Jurkat, Clone E6-1 (cell line): ENCODE results near the gene WFDC1.

Experiments used
- DNase-seq: peaks from one replicate; pipeline ENCODE4 v3.0.0-alpha.2; 2011; ENCODE audit warnings: low read depth, low spot score
- H3K4me3 ChIP-seq: 2 replicates; pipeline ENCODE4 v1.5.1; 2011; ENCODE audit warnings: mild to moderate bottlenecking, low read length, control low read depth, moderate library complexity

WFDC1 gene

DNA sequence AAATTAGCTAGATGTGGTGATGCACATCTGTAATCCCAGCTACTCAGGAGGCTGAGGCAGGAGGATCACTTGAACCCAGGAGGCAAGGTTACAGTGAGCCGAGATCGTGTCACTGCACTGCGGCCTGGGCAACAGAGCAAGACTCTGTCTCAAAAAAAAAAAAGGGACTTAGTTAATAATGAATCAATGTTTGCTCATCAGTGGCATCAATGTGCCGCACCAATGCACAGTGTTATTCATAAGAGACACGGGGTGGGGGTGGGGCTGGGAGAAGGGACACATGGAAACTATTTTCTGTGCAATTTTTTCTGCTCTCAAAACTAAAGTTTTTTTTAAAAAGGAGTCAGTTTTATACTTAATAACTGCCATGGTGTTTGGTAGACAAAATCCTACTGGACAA is 66.9 kb downstream of the WFDC1 start:
- DNase-seq, result no peak
- H3K4me3 ChIP-seq, result no peak overlapping the region

DNA sequence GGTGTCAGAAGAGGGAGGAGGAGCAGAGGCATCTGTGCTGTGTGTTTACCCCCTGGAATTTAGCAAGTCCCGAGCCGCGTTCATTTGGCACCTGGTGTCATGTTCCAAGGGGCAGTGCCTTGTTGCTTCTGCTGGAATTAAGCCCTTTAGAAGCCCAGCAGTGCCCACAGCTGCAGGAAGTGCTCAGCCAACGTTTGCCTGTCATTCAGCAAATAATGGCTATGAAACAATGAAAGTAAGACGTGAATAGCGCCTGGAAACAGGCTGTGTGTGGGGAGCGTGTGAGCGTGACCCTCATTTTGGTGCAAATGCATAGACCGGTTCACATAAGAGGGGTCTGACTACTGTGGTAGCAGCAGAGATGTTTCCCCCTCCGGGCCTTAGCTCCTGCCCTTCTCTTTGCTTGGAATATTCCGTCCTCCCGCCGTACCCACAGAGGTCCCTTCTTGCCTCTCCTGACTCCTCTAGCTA is 67.8 kb downstream of the WFDC1 start:
- no peak overlapping the region for H3K4me3 ChIP-seq
- no peak for DNase-seq

DNA sequence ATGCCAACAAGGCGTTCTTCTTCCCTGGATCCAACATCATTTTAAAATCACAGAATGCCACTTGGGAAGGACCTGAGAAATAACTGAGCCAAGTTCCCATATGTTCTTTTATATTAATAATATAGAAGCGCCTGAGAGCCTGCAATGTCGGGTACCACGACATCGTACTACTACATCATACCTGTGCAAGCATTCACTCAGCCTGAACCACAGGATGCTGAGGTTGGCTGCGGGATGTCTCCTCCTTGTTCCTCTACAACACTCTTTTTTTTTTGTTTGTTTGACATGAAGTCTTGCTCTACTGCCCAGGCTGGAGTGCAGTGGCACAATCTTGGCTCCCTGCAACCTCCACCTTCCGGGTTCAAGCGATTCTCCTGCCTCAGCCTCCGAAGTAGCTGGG is 71.5 kb downstream of the WFDC1 start:
- H3K4me3 ChIP-seq, result no peak overlapping the region
- no peak for DNase-seq

DNA sequence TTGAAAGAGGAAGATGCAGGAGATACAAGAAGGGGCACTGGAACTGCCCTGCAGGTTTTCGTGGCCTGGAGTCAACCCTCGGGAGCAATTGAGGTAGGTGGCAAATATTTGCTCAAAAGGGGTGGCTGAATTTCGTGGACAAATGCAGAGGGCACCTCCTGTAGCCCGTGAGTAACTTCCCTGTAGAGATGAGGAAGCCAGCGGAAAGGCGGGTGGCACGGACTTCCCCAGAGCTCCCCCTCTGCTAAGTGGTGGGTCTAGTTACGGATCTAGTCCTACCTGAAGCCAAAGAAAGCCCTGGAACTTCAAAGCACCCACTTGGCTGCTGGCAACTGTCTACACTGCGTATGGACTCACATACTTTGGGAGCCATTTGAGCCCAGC is 72.6 kb downstream of the WFDC1 start:
- DNase-seq, result no peak
- H3K4me3 ChIP-seq, result no peak overlapping the region

DNA sequence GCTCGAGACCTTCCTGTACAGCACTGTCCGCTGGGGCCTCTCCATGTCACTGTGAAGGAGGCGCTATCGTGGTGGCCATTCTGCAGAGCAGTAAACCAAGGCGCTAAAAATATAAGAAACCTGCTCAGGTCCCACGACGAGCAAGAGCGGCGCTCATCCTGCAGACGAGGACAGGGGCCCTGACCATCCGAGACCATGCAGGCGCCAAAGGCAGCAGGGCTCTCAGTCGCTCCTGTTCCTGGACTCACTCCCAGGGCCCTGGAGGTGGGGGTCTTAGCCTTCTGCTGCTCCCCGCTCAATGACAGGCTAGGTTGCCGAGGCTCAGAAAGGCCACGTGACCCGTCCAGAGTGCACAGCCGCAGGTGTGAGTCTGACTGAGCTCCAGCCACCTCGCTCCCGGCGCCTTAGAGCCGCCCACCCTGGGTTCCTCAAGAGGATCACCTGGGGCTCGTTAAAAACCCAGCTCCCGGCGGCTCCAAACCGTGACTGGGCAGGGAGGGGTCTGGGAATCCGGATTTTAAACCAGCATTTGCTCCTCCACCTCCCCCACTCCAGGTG is 73.2 kb downstream of the WFDC1 start:
- DNase-seq, result no peak
- H3K4me3 ChIP-seq, result no peak overlapping the region

DNA sequence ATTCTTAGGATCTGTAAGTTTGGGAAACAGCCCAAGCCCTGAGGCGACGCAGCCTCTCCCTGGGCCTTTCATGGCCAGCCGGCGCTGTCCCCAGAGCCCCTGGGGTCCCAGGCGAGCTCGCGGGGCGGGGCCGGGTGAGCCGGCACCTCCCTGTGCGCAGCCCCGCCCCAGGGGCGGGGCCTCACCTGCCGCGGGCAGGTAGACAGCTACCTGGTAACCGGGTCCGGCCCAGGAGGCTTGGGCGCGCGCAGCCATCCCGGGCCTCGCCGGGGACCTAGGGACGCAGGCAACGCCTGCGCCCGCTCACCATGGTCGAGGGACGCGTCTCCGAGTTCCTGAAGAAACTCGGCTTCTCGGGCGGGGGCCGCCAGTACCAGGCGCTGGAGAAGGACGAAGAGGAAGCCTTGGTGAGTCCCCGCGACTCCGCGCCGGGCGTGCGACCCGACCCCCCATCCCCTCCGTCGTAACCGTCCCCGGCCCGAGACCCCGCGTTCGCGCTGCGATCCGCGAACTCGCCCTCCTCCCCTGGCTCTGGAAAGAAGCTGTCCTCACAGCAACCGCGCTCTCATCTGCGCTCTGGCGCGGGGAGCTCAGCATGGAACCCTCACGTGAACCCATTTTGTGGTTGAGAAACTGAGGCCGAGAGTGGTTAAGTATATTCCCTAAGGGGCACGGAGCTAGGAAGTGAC is 73.8 kb downstream of the WFDC1 start, which contains the start of gene ATP2C2:
Gene ATP2C2, plus strand, starts transcription at position 231 of the 689 bp plus-strand sequence. Its CDS starts 78 bp downstream, at position 309.
- no peak within 1 kb of the TSS for H3K4me3 ChIP-seq
- DNase-seq, result no peak

DNA sequence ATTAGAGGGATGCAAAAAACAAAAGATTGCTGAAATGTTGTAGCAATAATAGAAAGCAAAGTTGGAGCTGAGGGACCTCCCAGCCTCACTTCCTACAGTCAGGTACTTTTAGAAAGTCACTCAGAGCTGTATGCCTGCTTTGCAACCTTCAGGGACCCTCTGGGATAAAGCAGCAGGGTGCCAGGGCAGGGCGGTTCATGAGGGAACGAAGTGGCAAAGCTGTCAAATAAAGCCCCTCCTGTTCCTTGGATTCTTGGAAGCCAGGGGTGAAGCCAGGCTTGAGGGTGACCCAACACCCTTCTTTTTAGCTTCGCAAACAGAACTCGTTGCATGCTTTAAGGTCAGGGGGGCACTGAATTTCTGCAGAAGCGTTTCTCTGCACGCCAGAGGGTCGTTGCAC is 74.4 kb downstream of the WFDC1 start:
- DNase-seq, result no peak
- H3K4me3 ChIP-seq, result no peak overlapping the region

DNA sequence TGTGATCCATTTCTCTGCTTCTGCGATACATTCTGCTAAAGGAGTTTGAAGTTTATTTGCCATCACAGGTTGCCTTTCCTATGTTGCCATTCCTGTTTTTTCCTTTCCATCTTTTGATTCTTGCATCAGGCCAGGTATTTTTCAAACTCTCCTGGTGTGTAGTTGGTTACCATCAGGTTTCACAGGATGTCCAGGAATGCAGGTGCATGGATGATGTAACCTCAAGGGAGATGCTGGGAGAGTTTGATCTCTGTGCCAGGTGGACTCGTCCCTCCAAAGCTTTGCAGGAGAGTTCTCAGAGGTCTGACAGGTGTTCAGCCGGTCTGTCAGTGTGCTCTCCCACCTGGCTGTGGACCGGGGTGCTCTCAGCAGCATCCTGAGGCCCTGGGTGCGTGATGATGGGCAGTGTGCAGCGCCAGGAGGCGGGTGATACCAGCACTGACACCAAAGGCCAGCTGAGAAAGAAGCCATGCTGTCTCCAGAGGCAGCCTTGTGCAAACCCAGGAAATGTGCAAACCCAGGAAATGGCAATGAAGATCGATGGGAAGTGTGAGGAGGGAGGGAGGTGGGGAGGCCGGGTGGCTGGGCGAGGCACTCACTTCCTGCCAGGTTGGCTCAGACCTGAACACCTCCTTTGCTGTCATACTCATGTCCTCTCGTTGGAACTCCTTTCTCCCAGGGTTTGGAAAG is 75.4 kb downstream of the WFDC1 start:
- no peak overlapping the region for H3K4me3 ChIP-seq
- no peak for DNase-seq

DNA sequence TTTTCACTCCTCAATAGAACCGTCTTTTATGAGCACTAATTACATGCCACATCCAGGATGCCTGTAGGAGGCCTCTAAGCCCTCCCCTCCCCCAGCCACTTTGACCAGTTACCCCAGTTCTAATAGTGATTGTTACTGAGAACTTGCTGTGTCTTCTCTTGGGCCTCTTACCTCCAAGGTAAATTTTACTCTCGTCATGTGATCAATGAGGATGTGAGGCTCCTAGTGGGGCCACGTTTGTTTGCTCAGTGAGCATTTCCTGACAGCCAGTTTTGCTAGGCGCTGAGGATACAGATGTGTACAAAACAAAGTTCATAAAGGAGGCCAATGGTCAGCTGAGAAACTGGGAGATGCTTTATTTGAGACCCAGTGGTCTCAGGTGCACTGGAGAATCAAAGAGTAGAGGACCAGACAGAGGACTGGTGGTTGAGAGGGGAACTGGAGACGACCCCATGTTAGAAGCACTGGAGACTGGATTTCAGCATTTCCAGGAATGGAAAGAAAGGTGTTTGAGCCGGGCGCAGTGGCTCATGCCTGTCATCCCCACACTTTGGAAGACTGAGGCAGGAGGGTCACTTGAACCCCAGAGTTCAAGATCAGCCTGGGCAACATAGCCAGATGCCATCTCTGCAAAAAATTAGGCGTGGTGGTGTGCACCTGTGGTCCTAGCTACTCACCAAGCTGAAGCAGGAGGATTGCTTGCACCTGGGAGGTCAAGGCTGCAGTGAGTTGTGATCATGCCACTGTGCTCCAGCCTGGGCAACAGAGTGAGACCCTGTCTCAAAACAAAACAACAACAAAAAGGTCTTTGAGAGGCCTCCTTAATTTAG is 76.3 kb downstream of the WFDC1 start:
- DNase-seq, result no peak
- H3K4me3 ChIP-seq, result no peak overlapping the region

DNA sequence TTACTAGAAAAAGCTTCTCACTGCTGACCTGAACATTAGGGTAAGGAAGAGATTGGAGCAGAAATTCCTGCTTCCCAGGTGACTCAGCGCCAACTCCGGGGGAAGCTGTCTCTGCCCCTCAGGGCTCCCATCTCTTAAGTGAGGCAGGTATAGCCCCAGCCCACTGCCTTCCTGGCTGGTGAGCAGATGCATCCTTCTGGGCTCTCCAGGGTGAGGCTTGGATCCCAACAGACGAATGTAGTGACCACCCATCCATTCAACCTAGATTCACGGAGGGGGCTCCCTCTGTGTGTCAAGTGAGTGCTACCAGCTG is 76.8 kb downstream of the WFDC1 start:
- no peak for DNase-seq
- H3K4me3 ChIP-seq, result no peak overlapping the region

DNA sequence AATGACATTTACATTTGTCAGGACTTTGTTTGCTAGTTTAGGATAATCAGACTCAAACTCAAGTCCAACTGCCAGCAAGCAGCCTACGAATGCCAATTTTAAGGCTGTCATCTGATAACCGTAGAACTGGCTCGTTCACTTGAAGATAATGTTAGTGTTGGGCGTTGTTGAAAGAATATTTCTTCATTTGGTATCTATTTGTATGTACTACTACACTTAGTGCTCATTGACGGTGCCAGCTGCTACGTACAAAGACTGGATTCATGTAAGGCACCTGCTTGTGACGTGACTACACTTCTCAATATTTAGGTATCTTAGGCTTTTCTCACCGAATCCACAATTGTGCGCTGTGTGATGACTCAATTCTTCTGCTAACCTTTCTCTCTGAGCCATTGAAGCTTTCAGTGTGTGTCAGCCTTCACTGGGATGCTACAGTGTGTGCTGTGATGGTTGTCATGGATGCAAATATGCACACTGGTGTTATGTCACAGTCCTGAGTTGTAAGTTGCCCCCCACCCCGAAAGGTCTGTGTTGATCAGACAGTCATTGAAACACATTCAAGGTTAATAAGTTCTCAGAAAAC is 79.3 kb downstream of the WFDC1 start:
- H3K4me3 ChIP-seq, result no peak overlapping the region
- DNase-seq, result no peak

DNA sequence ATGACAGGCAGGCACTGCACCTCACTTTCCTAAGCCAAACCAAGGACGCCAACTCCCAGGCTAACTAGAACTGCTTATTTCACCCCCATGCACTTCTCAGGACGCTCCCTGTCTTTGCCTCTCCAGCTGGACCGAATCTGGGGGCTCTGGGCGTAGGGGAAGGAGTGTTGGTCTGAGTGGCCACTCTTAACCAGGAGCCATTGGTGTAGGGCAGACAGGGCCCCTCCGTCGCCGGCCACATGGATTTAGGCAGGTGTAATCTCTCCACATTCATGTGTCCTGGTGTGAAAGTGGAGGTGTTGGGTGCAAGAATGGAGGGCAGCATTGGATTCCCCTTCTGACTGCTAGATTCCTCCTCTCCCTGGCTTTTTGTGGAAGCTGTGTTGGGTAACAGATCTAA is 83.4 kb downstream of the WFDC1 start:
- H3K4me3 ChIP-seq, result no peak overlapping the region
- no peak for DNase-seq

DNA sequence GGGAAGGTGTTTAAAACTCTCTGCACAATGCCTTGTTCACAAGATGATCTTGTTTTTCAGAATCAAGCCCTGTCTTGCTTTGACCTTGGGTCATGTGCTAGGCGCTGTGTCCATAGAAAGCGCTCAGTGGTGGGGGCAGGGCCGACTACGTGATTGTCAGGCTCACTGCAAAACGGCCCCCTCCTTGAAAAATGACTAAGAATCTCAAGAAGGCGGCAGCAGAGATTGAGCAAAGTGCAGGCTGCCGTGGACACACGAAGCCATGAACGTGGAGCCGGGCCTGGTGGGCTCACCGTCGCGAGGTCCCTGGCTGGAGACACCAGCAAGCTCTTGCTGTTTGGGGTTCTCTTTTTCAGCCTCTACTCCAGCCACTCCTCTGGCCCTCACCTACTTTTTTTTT is 83.9 kb downstream of the WFDC1 start:
- no peak overlapping the region for H3K4me3 ChIP-seq
- DNase-seq, result no peak

DNA sequence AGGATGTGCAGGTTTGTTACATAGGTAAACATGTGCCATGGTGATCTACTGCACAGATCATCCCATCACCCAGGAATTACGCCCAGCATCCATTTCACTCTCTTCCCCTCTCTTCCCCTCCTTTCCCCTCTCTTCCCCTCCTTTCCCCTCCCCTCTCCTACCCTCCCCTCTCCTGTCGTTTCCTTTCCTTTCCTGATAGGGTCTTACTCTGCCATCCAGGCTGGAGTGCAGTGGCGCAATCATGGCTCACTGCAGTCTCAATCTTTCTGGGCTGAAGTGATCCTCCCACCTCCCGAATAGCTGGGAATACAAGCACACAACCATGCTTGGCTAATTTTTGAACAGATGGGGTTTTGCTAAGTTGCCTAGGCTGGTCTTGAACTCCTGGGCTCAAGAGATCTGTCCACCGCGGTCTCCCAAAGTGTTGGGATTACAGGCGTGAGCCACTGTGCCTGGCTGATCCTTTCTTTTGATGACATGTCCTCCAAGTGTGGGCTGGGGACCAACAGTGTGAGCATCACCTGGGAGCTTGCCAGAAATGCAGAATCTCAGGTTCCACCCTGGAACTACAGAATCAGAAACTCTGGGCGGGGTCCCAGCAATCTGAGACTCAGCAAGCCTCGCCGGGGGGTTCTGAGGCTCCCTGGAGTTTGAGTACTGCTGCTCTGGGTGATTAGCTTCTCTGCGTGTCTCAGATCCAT is 84.5 kb downstream of the WFDC1 start:
- DNase-seq, result no peak
- no peak overlapping the region for H3K4me3 ChIP-seq
